ENCODE data around the gene CHD6.

- TF ChIP-seq POLR2A (IDR thresholded peaks at IDR 0.05) = no peak
- TF ChIP-seq CTCF (IDR thresholded peaks at IDR 0.05) = no peak
Observed at GRCh38 chr20:41537865-41538264, 80.3 kb downstream of the CHD6 start.

Data from heart left ventricle (tissue), 13 donors.